Measurements from ENCODE around the gene LBR. TPM values are rescaled to one million over a fixed set of nuclear protein-coding genes. Genes with fewer than 3 reads are reported as not detected.

LBR gene
- total RNA-seq, 1 donor from 2014 or later, result 73.4 TPM

GRCh38 chr1:225426395-225427234 is 1.2 kb downstream of the LBR start:
- no peaks in the 10 kb centered on the region for H3K36me3 Mint-ChIP-seq
- H3K4me1 Mint-ChIP-seq, result peaks cover 51% of the 10 kb centered on the region
- H3K27me3 Mint-ChIP-seq (ENCODE audit: low read depth), result peaks cover 2% of the 10 kb centered on the region
- H3K4me3 Mint-ChIP-seq, result peak overlapping the region; percentile 77
- TF ChIP-seq, protein P1, sequence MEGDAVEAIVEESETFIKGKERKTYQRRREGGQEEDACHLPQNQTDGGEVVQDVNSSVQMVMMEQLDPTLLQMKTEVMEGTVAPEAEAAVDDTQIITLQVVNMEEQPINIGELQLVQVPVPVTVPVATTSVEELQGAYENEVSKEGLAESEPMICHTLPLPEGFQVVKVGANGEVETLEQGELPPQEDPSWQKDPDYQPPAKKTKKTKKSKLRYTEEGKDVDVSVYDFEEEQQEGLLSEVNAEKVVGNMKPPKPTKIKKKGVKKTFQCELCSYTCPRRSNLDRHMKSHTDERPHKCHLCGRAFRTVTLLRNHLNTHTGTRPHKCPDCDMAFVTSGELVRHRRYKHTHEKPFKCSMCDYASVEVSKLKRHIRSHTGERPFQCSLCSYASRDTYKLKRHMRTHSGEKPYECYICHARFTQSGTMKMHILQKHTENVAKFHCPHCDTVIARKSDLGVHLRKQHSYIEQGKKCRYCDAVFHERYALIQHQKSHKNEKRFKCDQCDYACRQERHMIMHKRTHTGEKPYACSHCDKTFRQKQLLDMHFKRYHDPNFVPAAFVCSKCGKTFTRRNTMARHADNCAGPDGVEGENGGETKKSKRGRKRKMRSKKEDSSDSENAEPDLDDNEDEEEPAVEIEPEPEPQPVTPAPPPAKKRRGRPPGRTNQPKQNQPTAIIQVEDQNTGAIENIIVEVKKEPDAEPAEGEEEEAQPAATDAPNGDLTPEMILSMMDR (IDR thresholded peaks at IDR 0.05; ENCODE audit: unreplicated experiment), result no peak
- peak overlapping the region; percentile 82 for H3K27ac Mint-ChIP-seq
- no peaks in the 10 kb centered on the region for H3K9me3 Mint-ChIP-seq
- no peak for DNase-seq (ENCODE audit: low spot score in 2 of 2, unreplicated experiment in 2 of 2)

GRCh38 chr1:225425201-225425786 is 2.5 kb downstream of the LBR start:
- no peak for DNase-seq (ENCODE audit: low spot score in 2 of 2, unreplicated experiment in 2 of 2)
- H3K9me3 Mint-ChIP-seq, result no peaks in the 10 kb centered on the region
- peaks cover 1% of the 10 kb centered on the region for H3K27me3 Mint-ChIP-seq (ENCODE audit: low read depth)
- H3K27ac Mint-ChIP-seq, result peak overlapping the region; percentile 55
- H3K4me3 Mint-ChIP-seq, result peak overlapping the region; percentile 26
- H3K4me1 Mint-ChIP-seq, result peaks cover 50% of the 10 kb centered on the region
- peaks cover 1% of the 10 kb centered on the region for H3K36me3 Mint-ChIP-seq
- TF ChIP-seq, protein P1 (IDR thresholded peaks at IDR 0.05; ENCODE audit: unreplicated experiment), result no peak

- Mint-ChIP-seq H3K4me1 (peaks cover 49% of the 10 kb centered on the region), H3K27me3 (ENCODE audit: low read depth) (no peaks in the 10 kb centered on the region), H3K9me3 (no peaks in the 10 kb centered on the region), H3K27ac (peak overlapping the region; percentile 55), H3K36me3 (peaks cover 3% of the 10 kb centered on the region), H3K4me3 (peak overlapping the region; percentile 16)
- no peak for DNase-seq (ENCODE audit: low spot score in 2 of 2, unreplicated experiment in 2 of 2)
- TF ChIP-seq, protein P1 (IDR thresholded peaks at IDR 0.05; ENCODE audit: unreplicated experiment), result no peak
These were observed 3.2 kb downstream of the LBR start for GRCh38 chr1:225424562-225425200.

DNA sequence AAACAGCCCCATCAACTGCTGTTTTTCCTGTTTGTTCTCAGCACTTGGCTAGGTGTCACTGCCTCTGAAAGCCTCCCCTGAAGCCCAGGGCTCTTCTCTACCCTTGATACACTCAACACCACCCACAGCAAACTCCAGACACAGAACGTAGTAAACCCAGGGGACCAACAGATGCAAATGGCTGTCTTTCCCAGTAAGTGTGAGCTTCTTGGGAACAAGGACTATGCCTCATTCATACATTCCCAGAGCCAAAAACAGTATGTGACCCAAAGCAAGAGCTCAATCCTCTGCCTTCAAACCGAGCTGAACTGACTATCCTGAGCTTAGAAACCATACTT is 4.4 kb downstream of the LBR start:
- Mint-ChIP-seq H3K9me3 (no peaks in the 10 kb centered on the region), H3K4me1 (peaks cover 52% of the 10 kb centered on the region), H3K27me3 (ENCODE audit: low read depth) (no peaks in the 10 kb centered on the region), H3K27ac (peak overlapping the region; percentile 33), H3K4me3 (no peak overlapping the region), H3K36me3 (peaks cover 4% of the 10 kb centered on the region)
- TF ChIP-seq, protein P1 (IDR thresholded peaks at IDR 0.05; ENCODE audit: unreplicated experiment), result no peak
- DNase-seq (ENCODE audit: low spot score in 2 of 2, unreplicated experiment in 2 of 2), result no peak

DNA sequence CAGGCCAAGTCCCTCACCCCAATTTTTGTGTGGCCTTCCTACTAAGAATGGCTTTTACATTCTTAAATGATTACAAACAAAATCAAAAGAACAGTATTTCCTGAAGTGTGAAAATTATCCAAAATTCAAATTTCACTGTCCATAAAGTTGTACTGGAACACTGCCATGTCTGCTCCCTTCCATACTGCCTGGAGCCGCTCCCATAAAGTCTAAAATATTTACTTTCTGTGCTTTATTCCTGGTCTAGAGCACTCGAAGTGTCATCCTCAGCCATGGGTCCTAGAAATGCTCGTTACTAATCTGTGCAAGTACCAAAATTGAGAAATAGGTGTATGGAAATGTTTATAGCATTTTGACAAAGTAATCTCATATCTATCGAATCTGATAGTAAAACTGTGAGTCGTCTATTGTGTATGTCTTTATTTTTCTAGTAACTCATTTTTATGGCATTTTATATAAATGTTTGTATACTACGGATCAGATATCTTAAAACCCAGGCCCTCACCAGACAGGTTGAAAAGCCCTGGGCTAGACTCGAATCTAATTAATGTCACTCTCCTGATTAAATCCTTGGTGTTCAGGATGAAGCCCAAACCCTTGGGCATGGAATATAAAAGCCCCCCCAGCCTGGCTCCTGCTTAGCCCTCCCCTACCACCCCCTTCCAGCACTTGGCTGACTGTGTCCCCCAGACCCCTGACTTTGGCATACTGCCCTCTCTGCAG is 4.9 kb downstream of the LBR start:
- H3K36me3 Mint-ChIP-seq, result peaks cover 7% of the 10 kb centered on the region

More for the DNA sequence above, 4.9 kb downstream of the LBR start:
- no peak for DNase-seq (ENCODE audit: low spot score in 2 of 2, unreplicated experiment in 2 of 2)
- Mint-ChIP-seq H3K4me1 (peaks cover 53% of the 10 kb centered on the region), H3K27ac (peak overlapping the region; percentile 57), H3K9me3 (no peaks in the 10 kb centered on the region), H3K4me3 (no peak overlapping the region), H3K27me3 (ENCODE audit: low read depth) (no peaks in the 10 kb centered on the region)
- TF ChIP-seq, protein P1 (IDR thresholded peaks at IDR 0.05; ENCODE audit: unreplicated experiment), result no peak

Data from mesothelial cell of epicardium (in vitro differentiated cells).